Measurements from ENCODE around the gene ANKRD42. TPM values are rescaled to one million over a fixed set of nuclear protein-coding genes. Genes with fewer than 3 reads are reported as not detected.

Gene ANKRD42
- total and polyA plus RNA-seq, 9 of the 15 experiments (the other 6 are each of a cell fraction or from before 2014, with no cell fraction given): 2.8 to 9.1 (median 6.1) TPM

- no peak for TF ChIP-seq PTBP1 (IDR thresholded peaks at IDR 0.05; ENCODE audit: low read depth, low read length)
- TF ChIP-seq ZBED1 (IDR thresholded peaks at IDR 0.05): no peak
- TF ChIP-seq C11orf30 (IDR thresholded peaks at IDR 0.05; ENCODE audit: low read depth): peak; percentile 21; the same call in 1 of the 2 replicates
- TF ChIP-seq CAMTA2 (CRISPR knock-in tag; conservative IDR thresholded peaks at IDR 0.05): no peak
- no peak for TF ChIP-seq CTBP1 (IDR thresholded peaks at IDR 0.05; ENCODE audit: borderline replicate concordance)
- peak; percentile 81 for TF ChIP-seq ZNF146 (CRISPR knock-in tag; IDR thresholded peaks at IDR 0.05; ENCODE audit: unreplicated experiment)
- TF ChIP-seq NR4A1 (CRISPR knock-in tag; IDR thresholded peaks at IDR 0.05): no peak
- no peak for TF ChIP-seq NR4A1 (tag; IDR thresholded peaks at IDR 0.05)
- no peak for TF ChIP-seq TOE1 (IDR thresholded peaks at IDR 0.05; ENCODE audit: borderline replicate concordance)
- no peak for TF ChIP-seq TOE1 (CRISPR knock-in tag; IDR thresholded peaks at IDR 0.05; ENCODE audit: borderline replicate concordance, low read depth)
- TF ChIP-seq YY1 (IDR thresholded peaks at IDR 0.05; ENCODE audit: borderline replicate concordance in 1 of 3, control insufficient read depth in 1 of 3, extremely low read depth in 1 of 3, insufficient read depth in 3 of 3, insufficient read length in 1 of 3, insufficient replicate concordance in 2 of 3, low read depth in 1 of 3, low read length in 2 of 3): no peak
- TF ChIP-seq CSDE1 (IDR thresholded peaks at IDR 0.05): no peak
- peak; percentile 24 for TF ChIP-seq RBM25 (IDR thresholded peaks at IDR 0.05; ENCODE audit: low read depth, low read length, severe bottlenecking)
- no peak for TF ChIP-seq EP400 (IDR thresholded peaks at IDR 0.05)
- TF ChIP-seq TBL1XR1 (IDR thresholded peaks at IDR 0.05; ENCODE audit: low read length in 2 of 2): no peak
These were observed 58.8 kb downstream of the ANKRD42 start (continued) for GRCh38 chr11:83252266-83252665.
